Endothelial cell (in vitro differentiated cells): ENCODE measurements around the gene TMEM125. TPM values are rescaled to one million over a fixed set of nuclear protein-coding genes. Genes with fewer than 3 reads are reported as not detected.

Experiments used
- DNase-seq: peaks from one replicate; pipeline ENCODE4 v3.0.0; 2021; ENCODE audit warnings: low spot score
- H3K27ac Mint-ChIP-seq: one replicate; pipeline ENCODE4 v1.8.0; 2021; ENCODE audit warnings: mixed read lengths, inconsistent platforms; ENCODE audit not compliant: unreplicated experiment
- H3K27me3 Mint-ChIP-seq: one replicate; pipeline ENCODE4 v1.8.0; 2021; ENCODE audit warnings: mild to moderate bottlenecking, moderate library complexity, mixed read lengths, inconsistent platforms; ENCODE audit not compliant: unreplicated experiment
- H3K36me3 Mint-ChIP-seq: one replicate; pipeline ENCODE4 v1.8.0; 2021; ENCODE audit warnings: mild to moderate bottlenecking, low read depth, mixed read lengths, inconsistent platforms; ENCODE audit not compliant: unreplicated experiment
- H3K4me1 Mint-ChIP-seq: one replicate; pipeline ENCODE4 v1.8.0; 2021; ENCODE audit warnings: mild to moderate bottlenecking, mixed read lengths, inconsistent platforms; ENCODE audit not compliant: unreplicated experiment
- H3K4me3 Mint-ChIP-seq: one replicate; pipeline ENCODE4 v1.8.0; 2021; ENCODE audit warnings: mild to moderate bottlenecking, mixed read lengths, inconsistent platforms; ENCODE audit not compliant: unreplicated experiment
- H3K9me3 Mint-ChIP-seq: one replicate; pipeline ENCODE4 v1.8.0; 2021; ENCODE audit warnings: mixed read lengths, inconsistent platforms; ENCODE audit not compliant: unreplicated experiment
- total RNA-seq: library from RNA; stranded (reverse); fragmentation: NEBNext Ultra II Directional; extraction: Animal tissue kit (Norgen Biotek cat#: 25700); gene quantifications from one replicate; pipeline ENCODE4 v1.2.1, GENCODE V29; 2021; ENCODE audit not compliant: unreplicated experiment
- TF ChIP-seq, protein P1 (sequence below): fragments of 200-600 bp; sonication (generic); IDR thresholded peaks from one replicate; pipeline ENCODE4 v1.5.0; 2021; ENCODE audit warnings: antibody characterized with exemption; ENCODE audit not compliant: unreplicated experiment

TMEM125 gene
- total RNA-seq, 1 donor from 2014 or later = 2.7 TPM

DNA sequence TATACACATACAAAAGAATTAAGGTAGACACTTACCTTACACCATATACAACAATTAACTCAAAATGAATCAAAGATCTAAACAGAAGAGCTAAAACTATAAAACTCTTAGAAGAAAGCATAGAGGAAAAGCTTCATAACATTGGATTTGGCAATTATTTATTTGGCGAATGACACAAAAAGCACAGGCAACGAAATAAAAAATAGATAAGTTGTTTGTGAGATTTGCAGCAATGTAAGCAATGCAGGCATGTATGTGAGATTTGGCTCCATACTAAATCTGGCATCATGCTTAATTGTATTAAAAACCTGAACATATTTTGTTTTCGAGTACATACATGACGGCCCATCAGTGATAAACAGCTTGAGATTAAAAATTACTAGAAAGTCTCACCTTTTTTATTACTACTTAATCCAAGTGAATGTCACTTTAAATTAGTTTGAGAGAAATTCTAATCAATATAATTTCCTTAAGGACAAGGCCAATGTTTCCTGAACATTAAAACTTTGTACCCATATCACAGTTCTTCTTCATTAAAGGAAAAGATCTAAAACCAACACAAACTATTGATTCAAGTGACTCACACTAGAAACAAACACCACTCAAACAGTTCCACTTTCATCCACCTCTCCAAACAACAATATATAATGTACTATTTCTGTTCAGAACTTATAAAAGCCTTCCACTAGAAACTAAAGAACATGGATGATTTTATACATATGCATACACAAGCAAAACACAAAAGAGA, 23.1 kb upstream of the TMEM125 start:
- TF ChIP-seq, protein P1, sequence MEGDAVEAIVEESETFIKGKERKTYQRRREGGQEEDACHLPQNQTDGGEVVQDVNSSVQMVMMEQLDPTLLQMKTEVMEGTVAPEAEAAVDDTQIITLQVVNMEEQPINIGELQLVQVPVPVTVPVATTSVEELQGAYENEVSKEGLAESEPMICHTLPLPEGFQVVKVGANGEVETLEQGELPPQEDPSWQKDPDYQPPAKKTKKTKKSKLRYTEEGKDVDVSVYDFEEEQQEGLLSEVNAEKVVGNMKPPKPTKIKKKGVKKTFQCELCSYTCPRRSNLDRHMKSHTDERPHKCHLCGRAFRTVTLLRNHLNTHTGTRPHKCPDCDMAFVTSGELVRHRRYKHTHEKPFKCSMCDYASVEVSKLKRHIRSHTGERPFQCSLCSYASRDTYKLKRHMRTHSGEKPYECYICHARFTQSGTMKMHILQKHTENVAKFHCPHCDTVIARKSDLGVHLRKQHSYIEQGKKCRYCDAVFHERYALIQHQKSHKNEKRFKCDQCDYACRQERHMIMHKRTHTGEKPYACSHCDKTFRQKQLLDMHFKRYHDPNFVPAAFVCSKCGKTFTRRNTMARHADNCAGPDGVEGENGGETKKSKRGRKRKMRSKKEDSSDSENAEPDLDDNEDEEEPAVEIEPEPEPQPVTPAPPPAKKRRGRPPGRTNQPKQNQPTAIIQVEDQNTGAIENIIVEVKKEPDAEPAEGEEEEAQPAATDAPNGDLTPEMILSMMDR = no peak
- Mint-ChIP-seq H3K36me3 (no peaks in the 10 kb centered on the region), H3K27me3 (peaks cover 2% of the 10 kb centered on the region), H3K9me3 (no peaks in the 10 kb centered on the region), H3K4me3 (no peak overlapping the region), H3K4me1 (no peaks in the 10 kb centered on the region), H3K27ac (no peak overlapping the region)
- DNase-seq = no peak

DNA sequence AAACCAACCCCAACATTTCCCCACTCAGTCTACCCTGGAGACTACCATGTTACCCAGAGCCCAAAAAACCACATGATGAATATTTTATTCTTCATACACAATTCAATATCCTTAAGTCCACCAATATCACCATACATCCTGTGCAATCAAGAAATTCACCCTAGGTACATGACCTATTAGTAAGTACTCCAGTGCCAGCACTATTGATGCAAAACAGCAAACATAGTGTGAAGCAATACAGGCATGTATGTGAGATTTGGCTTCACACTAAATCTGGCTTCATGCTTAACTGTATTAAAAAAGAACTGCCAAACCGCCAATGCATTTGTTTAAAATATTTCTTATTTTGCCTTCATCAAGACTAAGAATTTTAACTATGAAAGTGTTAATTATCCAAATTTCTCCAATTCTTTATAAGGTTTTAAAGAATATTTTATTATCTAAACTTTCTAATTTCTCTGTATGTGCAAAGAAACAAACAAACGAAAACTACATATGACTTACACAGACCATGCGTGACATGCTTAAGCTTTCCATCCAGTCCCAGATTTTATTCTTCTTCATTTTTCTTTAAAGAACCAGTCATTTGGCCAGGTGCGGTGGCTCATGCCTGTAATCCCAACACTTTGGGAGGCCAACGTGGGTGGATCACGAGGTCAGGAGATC, 22.4 kb upstream of the TMEM125 start:
- Mint-ChIP-seq H3K36me3 (no peaks in the 10 kb centered on the region), H3K4me1 (no peaks in the 10 kb centered on the region)
- TF ChIP-seq, protein P1 = no peak

DNA sequence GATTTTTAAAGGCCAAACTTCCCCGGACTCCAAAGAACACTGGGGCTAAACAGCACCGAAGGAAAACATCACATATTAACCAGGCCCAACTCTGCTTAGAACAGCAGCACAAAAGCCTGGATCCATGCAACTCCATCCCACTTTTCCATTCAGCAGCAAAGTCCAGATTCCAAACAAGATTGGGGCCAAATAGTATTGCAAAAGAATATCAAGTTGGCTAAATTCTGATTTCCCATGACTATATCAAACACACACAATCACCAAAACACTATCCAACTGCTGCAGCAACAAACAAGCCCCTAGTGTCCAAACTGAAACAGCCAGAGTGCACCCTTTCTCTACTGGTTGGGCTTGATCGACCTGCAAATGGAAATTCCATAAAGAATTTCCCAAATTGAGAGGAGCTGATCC, 19.4 kb upstream of the TMEM125 start:
- Mint-ChIP-seq H3K9me3 (no peaks in the 10 kb centered on the region), H3K4me3 (no peak overlapping the region), H3K4me1 (no peaks in the 10 kb centered on the region), H3K36me3 (peaks cover 5% of the 10 kb centered on the region), H3K27me3 (peaks cover 3% of the 10 kb centered on the region), H3K27ac (no peak overlapping the region)
- TF ChIP-seq, protein P1 = no peak
- no peak for DNase-seq

More for the DNA sequence above, 22.4 kb upstream of the TMEM125 start:
- no peak for DNase-seq
- Mint-ChIP-seq H3K9me3 (no peaks in the 10 kb centered on the region), H3K4me3 (no peak overlapping the region), H3K27ac (no peak overlapping the region), H3K27me3 (peaks cover 2% of the 10 kb centered on the region)

DNA sequence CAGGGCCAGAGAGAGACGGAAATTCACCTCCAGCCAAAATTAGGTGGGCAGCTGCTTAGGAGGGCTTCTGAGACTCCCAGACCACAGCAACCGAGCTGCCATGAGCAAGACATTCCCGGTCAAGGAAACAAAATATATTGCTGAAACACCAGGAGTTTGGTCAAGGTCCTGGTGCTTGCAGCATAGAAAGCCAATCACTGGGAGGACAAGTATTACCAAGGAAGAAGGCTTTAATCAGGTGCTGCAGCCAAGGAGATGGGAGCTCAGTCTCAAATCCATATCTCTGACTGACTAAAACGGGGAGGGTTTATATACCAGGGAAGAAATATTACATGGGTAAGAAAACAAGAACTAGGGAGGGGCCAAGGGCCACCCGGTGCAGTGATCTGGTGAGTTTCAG, 18.8 kb upstream of the TMEM125 start:
- Mint-ChIP-seq H3K27ac (no peak overlapping the region), H3K4me3 (no peak overlapping the region), H3K9me3 (peaks cover under 1% of the 10 kb centered on the region), H3K4me1 (no peaks in the 10 kb centered on the region), H3K36me3 (peaks cover 6% of the 10 kb centered on the region), H3K27me3 (peaks cover 4% of the 10 kb centered on the region)
- TF ChIP-seq, protein P1 = no peak
- no peak for DNase-seq

DNA sequence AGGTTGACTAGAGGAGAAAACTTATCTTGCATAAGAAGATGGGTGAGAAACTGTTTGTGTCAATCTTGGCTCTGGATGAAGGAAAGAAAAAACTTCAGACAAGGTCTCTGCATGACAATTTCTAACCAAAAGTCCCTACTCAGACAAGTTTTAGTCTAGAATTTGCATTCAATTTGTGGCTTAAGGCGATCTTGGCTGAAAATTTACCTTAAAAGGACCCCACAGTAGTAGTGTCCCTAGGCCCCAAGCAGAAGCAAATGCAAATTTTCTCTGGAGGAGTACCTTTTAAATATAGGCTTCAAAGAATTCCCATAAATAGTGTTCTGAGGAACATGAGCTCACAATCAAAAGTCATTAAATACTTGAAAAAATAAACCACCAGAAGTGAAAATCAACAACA, 17.6 kb upstream of the TMEM125 start:
- DNase-seq = no peak
- no peak overlapping the region for H3K4me3 Mint-ChIP-seq
- TF ChIP-seq, protein P1 = no peak
- peaks cover 12% of the 10 kb centered on the region for H3K36me3 Mint-ChIP-seq
- H3K4me1 Mint-ChIP-seq = no peaks in the 10 kb centered on the region
- peaks cover 12% of the 10 kb centered on the region for H3K27me3 Mint-ChIP-seq
- H3K27ac Mint-ChIP-seq = no peak overlapping the region
- peaks cover 6% of the 10 kb centered on the region for H3K9me3 Mint-ChIP-seq
